Uterus (tissue), 4 donors: ENCODE results near the gene PSMG3. TPM values are rescaled to one million over a fixed set of nuclear protein-coding genes. Genes with fewer than 3 reads are reported as not detected.

Source experiments
- DNase-seq, 2 donors: peaks; one replicate each; pipeline ENCODE4 v3.0.0-alpha.2; 2019 to 2020
- H3K27ac ChIP-seq, 2 donors: fragments of 200-600 bp; sonication (generic); 1 replicate in 1 of 2; 2 replicates in 1 of 2; pipeline ENCODE4 v1.5.1; 2016 to 2018
- H3K27me3 ChIP-seq, 2 donors: fragments of 200-600 bp; sonication (generic); one replicate each; pipeline ENCODE4 v1.5.1; 2018 to 2019; ENCODE audit warnings: control low read depth in 1 of 2
- H3K36me3 ChIP-seq, 2 donors: fragments of 200-600 bp; sonication (generic); one replicate each; pipeline ENCODE4 v1.5.1; 2019; ENCODE audit warnings: control low read depth in 1 of 2
- H3K4me1 ChIP-seq, 2 donors: fragments of 200-600 bp; sonication (generic); one replicate each; pipeline ENCODE4 v1.5.1; 2018 to 2019; ENCODE audit warnings: control low read depth in 1 of 2
- H3K4me3 ChIP-seq, 2 donors: fragments of 200-600 bp; sonication (generic); 1 replicate in 1 of 2; 2 replicates in 1 of 2; pipeline ENCODE4 v1.5.1; 2018 to 2019; ENCODE audit warnings: mild to moderate bottlenecking in 1 of 2
- H3K9me3 ChIP-seq, 2 donors: fragments of 200-600 bp; sonication (generic); one replicate each; pipeline ENCODE4 v1.5.1; 2019; ENCODE audit warnings: control low read depth in 1 of 2
- POLR2A ChIP-seq, 2 donors: fragments of 450-650 bp; IDR thresholded peaks; one replicate each; pipeline ENCODE4 v1.6.1; 2016; ENCODE audit warnings: antibody characterized with exemption in 2 of 2, mild to moderate bottlenecking in 1 of 2, moderate library complexity in 1 of 2
- intact Hi-C: fragments of 100-400 bp; cut with DNase I; formaldehyde crosslinking; loops from one replicate; pipeline ENCODE4 v1.15.1; 2023; ENCODE audit warnings: low total_unique reads
- total RNA-seq, 4 donors: library from RNA; depleted of rRNA in 3 of 4; stranded (reverse); fragments of >200 nt in 3 of 4; gene quantifications; one replicate each; pipeline versions ENCODE4 v1.1.0 to v1.2.4, GENCODE V29; 2014 to 2023
- TF ChIP-seq, protein P1 (sequence below), 4 experiments: fragments of 200-600 bp in 2 of 4; fragments of 450-650 bp in 2 of 4; sonication (generic) in 2 of 4; IDR thresholded peaks; one replicate each; pipeline ENCODE4 v1.5.1; 2016 to 2019; ENCODE audit warnings: antibody characterized with exemption in 4 of 4, mild to moderate bottlenecking in 2 of 4, moderate library complexity in 1 of 4
- donor health status: DM: yes; HTN: yes; CAD: no.

PSMG3 gene
- total RNA-seq, 4 donors from 2014 or later: 16.4 to 143 (median 25.7) TPM

GRCh38 chr7:1601956-1602355 lies 32.1 kb upstream of the PSMG3 start:
- no peak overlapping the region for H3K27ac ChIP-seq
- intact Hi-C loops: no loop called here
- no peak for DNase-seq
- H3K4me1 ChIP-seq: no peaks in the 10 kb centered on the region
- no peak overlapping the region for H3K4me3 ChIP-seq
- TF ChIP-seq, protein P1, sequence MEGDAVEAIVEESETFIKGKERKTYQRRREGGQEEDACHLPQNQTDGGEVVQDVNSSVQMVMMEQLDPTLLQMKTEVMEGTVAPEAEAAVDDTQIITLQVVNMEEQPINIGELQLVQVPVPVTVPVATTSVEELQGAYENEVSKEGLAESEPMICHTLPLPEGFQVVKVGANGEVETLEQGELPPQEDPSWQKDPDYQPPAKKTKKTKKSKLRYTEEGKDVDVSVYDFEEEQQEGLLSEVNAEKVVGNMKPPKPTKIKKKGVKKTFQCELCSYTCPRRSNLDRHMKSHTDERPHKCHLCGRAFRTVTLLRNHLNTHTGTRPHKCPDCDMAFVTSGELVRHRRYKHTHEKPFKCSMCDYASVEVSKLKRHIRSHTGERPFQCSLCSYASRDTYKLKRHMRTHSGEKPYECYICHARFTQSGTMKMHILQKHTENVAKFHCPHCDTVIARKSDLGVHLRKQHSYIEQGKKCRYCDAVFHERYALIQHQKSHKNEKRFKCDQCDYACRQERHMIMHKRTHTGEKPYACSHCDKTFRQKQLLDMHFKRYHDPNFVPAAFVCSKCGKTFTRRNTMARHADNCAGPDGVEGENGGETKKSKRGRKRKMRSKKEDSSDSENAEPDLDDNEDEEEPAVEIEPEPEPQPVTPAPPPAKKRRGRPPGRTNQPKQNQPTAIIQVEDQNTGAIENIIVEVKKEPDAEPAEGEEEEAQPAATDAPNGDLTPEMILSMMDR (IDR thresholded peaks at IDR 0.05): no peak
- TF ChIP-seq POLR2A (IDR thresholded peaks at IDR 0.05): no peak
- H3K9me3 ChIP-seq: no peaks in the 10 kb centered on the region
- no peaks in the 10 kb centered on the region for H3K27me3 ChIP-seq
- no peaks in the 10 kb centered on the region for H3K36me3 ChIP-seq

GRCh38 chr7:1599640-1600395 lies 30.0 kb upstream of the PSMG3 start:
- Histone ChIP-seq H3K9me3 (no peaks in the 10 kb centered on the region), H3K4me3 (no peak overlapping the region), H3K36me3 (no peaks in the 10 kb centered on the region), H3K27ac (no peak overlapping the region), H3K4me1 (no peaks in the 10 kb centered on the region), H3K27me3 (peaks cover 0 to 10% of the 10 kb centered on the region in 2 donors)
- DNase-seq: no peak
- TF ChIP-seq POLR2A (IDR thresholded peaks at IDR 0.05): no peak
- TF ChIP-seq, protein P1 (IDR thresholded peaks at IDR 0.05): no peak
- intact Hi-C loops: no loop called here

GRCh38 chr7:1598961-1599639 lies 29.3 kb upstream of the PSMG3 start:
- no peak overlapping the region for H3K4me3 ChIP-seq
- intact Hi-C loops: no loop called here
- TF ChIP-seq POLR2A (IDR thresholded peaks at IDR 0.05): no peak
- TF ChIP-seq, protein P1 (IDR thresholded peaks at IDR 0.05): no peak
- H3K9me3 ChIP-seq: no peaks in the 10 kb centered on the region
- peaks cover 0 to 10% of the 10 kb centered on the region in 2 donors for H3K27me3 ChIP-seq
- H3K4me1 ChIP-seq: no peaks in the 10 kb centered on the region
- no peak overlapping the region for H3K27ac ChIP-seq
- no peaks in the 10 kb centered on the region for H3K36me3 ChIP-seq
- no peak for DNase-seq

DNA sequence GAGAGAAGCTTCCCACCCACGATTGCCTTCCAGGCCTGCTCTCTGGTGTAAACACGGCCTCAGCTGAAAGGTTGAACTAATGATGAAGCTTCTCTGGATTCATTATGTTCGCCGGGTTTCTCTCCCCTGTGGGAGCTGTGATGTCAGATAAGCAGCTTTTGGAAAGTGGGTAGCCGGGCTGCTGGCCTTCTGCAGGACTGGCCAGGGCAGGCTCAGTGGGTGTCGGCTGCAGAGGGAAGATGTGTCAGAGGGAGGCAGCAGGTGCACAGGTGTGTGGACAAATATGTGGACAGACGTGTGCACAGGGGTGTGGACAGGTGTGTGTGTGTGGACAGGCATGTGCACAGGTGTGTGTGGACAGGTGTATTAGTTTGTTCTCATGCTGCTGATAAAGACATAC lies 28.5 kb upstream of the PSMG3 start:
- peaks cover 0 to 10% of the 10 kb centered on the region in 2 donors for H3K27me3 ChIP-seq
- H3K36me3 ChIP-seq: no peaks in the 10 kb centered on the region
- no peak for TF ChIP-seq POLR2A (IDR thresholded peaks at IDR 0.05)
- DNase-seq: no peak
- H3K4me3 ChIP-seq: no peak overlapping the region
- intact Hi-C loops: no loop called here
- no peak overlapping the region for H3K27ac ChIP-seq
- no peaks in the 10 kb centered on the region for H3K4me1 ChIP-seq
- no peaks in the 10 kb centered on the region for H3K9me3 ChIP-seq

DNA sequence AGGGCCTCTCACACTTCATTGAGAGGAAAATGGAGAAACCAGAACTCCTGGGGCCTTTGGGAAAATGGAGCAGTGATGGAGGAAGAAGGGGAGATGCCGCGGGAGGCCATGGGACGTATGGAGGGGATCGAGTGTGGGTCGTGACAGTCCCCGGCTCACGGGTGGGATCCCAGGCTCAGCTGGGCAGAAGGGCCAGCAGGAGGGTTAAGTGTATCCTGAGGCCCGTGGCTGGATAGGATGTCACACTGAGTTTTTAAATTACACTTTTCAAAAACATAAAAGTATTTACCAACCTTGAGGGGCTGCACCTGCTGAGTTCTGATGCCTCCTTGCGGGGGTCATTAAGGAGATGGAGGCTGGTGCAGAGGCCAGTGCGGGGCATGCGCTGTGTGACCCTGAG lies 28.0 kb upstream of the PSMG3 start:
- Histone ChIP-seq H3K36me3 (no peaks in the 10 kb centered on the region), H3K9me3 (no peaks in the 10 kb centered on the region), H3K27me3 (peaks cover 0 to 10% of the 10 kb centered on the region in 2 donors), H3K4me3 (no peak overlapping the region), H3K27ac (no peak overlapping the region), H3K4me1 (no peaks in the 10 kb centered on the region)
- DNase-seq: no peak
- TF ChIP-seq POLR2A (IDR thresholded peaks at IDR 0.05): no peak
- TF ChIP-seq, protein P1 (IDR thresholded peaks at IDR 0.05): no peak
- intact Hi-C loops: no loop called here
